Liver (tissue), 9 donors: ENCODE results near the gene ACTRT2. TPM values are rescaled to one million over a fixed set of nuclear protein-coding genes. Genes with fewer than 3 reads are reported as not detected.

Experiments used
- DNase-seq: peaks from one replicate; pipeline ENCODE4 v3.0.0-alpha.2; 2017; ENCODE audit warnings: low spot score
- H3K27ac ChIP-seq, 2 donors: one replicate each; pipeline ENCODE4 v1.7.0; 2013; ENCODE audit warnings: inconsistent platforms in 2 of 2, low read length in 2 of 2, control low read depth in 1 of 2, low read depth in 1 of 2, mild to moderate bottlenecking in 1 of 2
- H3K27me3 ChIP-seq, 4 donors: one replicate each; pipeline versions ENCODE4 v1.6.1 to v1.7.0; 2013; ENCODE audit warnings: low read length in 3 of 4, inconsistent platforms in 1 of 4, mild to moderate bottlenecking in 1 of 4, moderate library complexity in 1 of 4; ENCODE audit not compliant: control insufficient read depth in 4 of 4, insufficient read depth in 4 of 4
- H3K36me3 ChIP-seq, 4 donors: one replicate each; pipeline versions ENCODE4 v1.6.1 to v1.7.0; 2013; ENCODE audit warnings: low read length in 3 of 4, mild to moderate bottlenecking in 3 of 4, low read depth in 1 of 4, moderate library complexity in 1 of 4; ENCODE audit not compliant: control insufficient read depth in 4 of 4, insufficient read depth in 3 of 4
- H3K4me1 ChIP-seq, 4 donors: one replicate each; pipeline versions ENCODE4 v1.6.1 to v1.7.0; 2013; ENCODE audit warnings: low read length in 3 of 4, mild to moderate bottlenecking in 3 of 4, moderate library complexity in 1 of 4; ENCODE audit not compliant: control insufficient read depth in 4 of 4, insufficient read depth in 4 of 4
- H3K4me3 ChIP-seq, 3 donors: one replicate each; pipeline versions ENCODE4 v1.6.1 to v1.7.0; 2013; ENCODE audit warnings: low read length in 3 of 3, control low read depth in 1 of 3, low read depth in 1 of 3, mild to moderate bottlenecking in 1 of 3
- H3K9ac ChIP-seq, 2 donors: one replicate each; pipeline ENCODE4 v1.7.0; 2013; ENCODE audit warnings: low read length in 2 of 2, mild to moderate bottlenecking in 2 of 2, moderate library complexity in 2 of 2, control low read depth in 1 of 2, low read depth in 1 of 2
- H3K9me3 ChIP-seq, 4 donors: one replicate each; pipeline versions ENCODE4 v1.6.1 to v1.7.0; 2013; ENCODE audit warnings: low read length in 3 of 4; ENCODE audit not compliant: control insufficient read depth in 4 of 4
- EGR1 ChIP-seq, 2 donors: IDR thresholded peaks; 2 replicates each; pipeline ENCODE4 v1.6.1; 2016 to 2018; ENCODE audit warnings: antibody characterized with exemption in 2 of 2, low read depth in 2 of 2
- FOXA1 ChIP-seq: IDR thresholded peaks from 2 replicates; pipeline ENCODE4 v1.6.1; 2016; ENCODE audit warnings: antibody characterized with exemption
- FOXA2 ChIP-seq: IDR thresholded peaks from 2 replicates; pipeline ENCODE4 v1.6.1; 2016; ENCODE audit warnings: antibody characterized with exemption
- GABPA ChIP-seq, 2 donors: IDR thresholded peaks in 1 of 2; conservative IDR thresholded peaks in 1 of 2; 2 replicates each; pipeline ENCODE4 v1.6.1; 2016; ENCODE audit warnings: antibody characterized with exemption in 2 of 2, mild to moderate bottlenecking in 1 of 2, moderate library complexity in 1 of 2
- HNF4A ChIP-seq, 2 donors: conservative IDR thresholded peaks; 2 replicates each; pipeline ENCODE4 v1.6.1; 2016; ENCODE audit warnings: antibody characterized with exemption in 2 of 2, mild to moderate bottlenecking in 2 of 2
- HNF4G ChIP-seq: IDR thresholded peaks from 2 replicates; pipeline ENCODE4 v1.6.1; 2016; ENCODE audit warnings: antibody characterized with exemption
- JUND ChIP-seq, 2 donors: IDR thresholded peaks; 2 replicates each; pipeline ENCODE4 v1.6.1; 2016; ENCODE audit warnings: antibody characterized with exemption in 2 of 2
- NR2F2 ChIP-seq: IDR thresholded peaks from 2 replicates; pipeline ENCODE4 v1.6.1; 2016; ENCODE audit warnings: antibody characterized with exemption
- RAD21 ChIP-seq, 2 donors: IDR thresholded peaks; 2 replicates each; pipeline ENCODE4 v1.6.1; 2016; ENCODE audit warnings: antibody characterized with exemption in 2 of 2, mild to moderate bottlenecking in 2 of 2
- RXRA ChIP-seq, 2 donors: IDR thresholded peaks; 2 replicates each; pipeline ENCODE4 v1.6.1; 2017 to 2018; ENCODE audit warnings: antibody characterized with exemption in 2 of 2, mild to moderate bottlenecking in 1 of 2
- SP1 ChIP-seq: IDR thresholded peaks from 2 replicates; pipeline ENCODE4 v1.6.1; 2018; ENCODE audit warnings: antibody characterized with exemption, mild to moderate bottlenecking
- TAF1 ChIP-seq: conservative IDR thresholded peaks from 2 replicates; pipeline ENCODE4 v1.6.1; 2016; ENCODE audit warnings: antibody characterized with exemption, mild to moderate bottlenecking
- YY1 ChIP-seq: IDR thresholded peaks from 2 replicates; pipeline ENCODE4 v1.6.1; 2016; ENCODE audit warnings: antibody characterized with exemption, mild to moderate bottlenecking
- WGBS: extraction: QIAGEN DNeasy Blood & Tissue Kit; methylation state at CpG from one replicate; pipeline ENCODE4 v1.1.7; 2013; 5-methylcytosine and 5-hydroxymethylcytosine counted together
- polyA plus RNA-seq, 2 donors: library from polyadenylated mRNA; stranded (reverse) in 1 of 2; unstranded in 1 of 2; fragments of 200-250 nt in 1 of 2; fragments of >200 nt in 1 of 2; fragmentation: Nextera tagmentation in 1 of 2; extraction: Ambion mirVana in 1 of 2; gene quantifications; one replicate each; pipeline versions ENCODE4 v1.2.1 to v1.2.3, GENCODE V29; 2013 to 2015
- total RNA-seq, 2 donors: library from RNA; depleted of rRNA; stranded (reverse); fragments of >200 nt; gene quantifications; one replicate each; pipeline ENCODE4 v1.2.3, GENCODE V29; 2014
- TF ChIP-seq, protein P1 (sequence below): IDR thresholded peaks from 2 replicates; pipeline ENCODE4 v1.6.1; 2016; ENCODE audit warnings: antibody characterized with exemption
- TF ChIP-seq, protein P2 (sequence below): fragments of 150-350 bp; IDR thresholded peaks from 2 replicates; pipeline ENCODE4 v1.5.1; 2017; ENCODE audit warnings: improper control_type of control experiment, low read depth, low read length; ENCODE audit not compliant: missing input control
- TF ChIP-seq, protein P3 (sequence below): IDR thresholded peaks from 2 replicates; pipeline ENCODE4 v1.6.1; 2016; ENCODE audit warnings: antibody characterized with exemption
- TF ChIP-seq, protein P4 (sequence below): IDR thresholded peaks from 2 replicates; pipeline ENCODE4 v1.6.1; 2016; ENCODE audit warnings: antibody characterized with exemption, mild to moderate bottlenecking
- donor health status: healthy.
- donor health status: healthy.
- donor health status: healthy.
- donor health status: healthy.
- donor health status: healthy.

ACTRT2 gene
- total and polyA plus RNA-seq, 4 donors, result not detected

DNA sequence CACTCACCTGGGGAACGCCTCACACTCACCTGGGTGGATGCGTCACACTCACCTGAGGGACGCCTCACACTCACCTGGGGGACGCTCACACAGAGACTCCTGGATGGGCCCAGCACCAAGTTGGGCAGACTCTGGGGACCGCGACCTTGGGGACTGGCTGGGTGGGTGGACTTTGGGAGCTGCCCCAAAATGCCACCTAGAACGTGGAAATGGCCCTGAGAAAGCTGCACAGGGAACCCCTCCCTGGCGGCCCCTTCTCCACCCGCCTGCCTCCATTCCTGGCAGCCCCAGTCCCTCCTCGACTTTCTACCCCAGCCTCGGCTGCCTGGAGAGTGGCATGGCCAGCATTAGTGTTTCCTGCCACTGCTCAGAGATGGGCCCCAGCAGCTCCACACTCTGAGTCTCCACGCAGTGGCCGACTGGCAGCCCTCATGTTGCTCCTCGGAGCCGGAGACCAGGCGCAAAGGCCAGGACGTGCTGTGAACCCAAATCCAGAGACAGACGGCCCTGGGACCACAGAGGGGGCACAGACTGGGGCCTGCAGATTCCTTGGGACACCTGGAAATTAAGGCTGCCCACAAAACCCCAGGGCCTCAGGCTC, 46.5 kb upstream of the ACTRT2 start:
- WGBS, result 76% methylated on average over 18 of the region's 18 CpGs
- Histone ChIP-seq H3K9ac (no peak overlapping the region), H3K4me3 (no peak overlapping the region), H3K27ac (no peak overlapping the region), H3K27me3 (no peaks in the 10 kb centered on the region), H3K36me3 (no peaks in the 10 kb centered on the region), H3K4me1 (no peaks in the 10 kb centered on the region), H3K9me3 (no peaks in the 10 kb centered on the region)
- DNase-seq, result no peak
- TF ChIP-seq FOXA2 (no peak), JUND (IDR thresholded peaks at IDR 0.05) (no peak), FOXA1 (no peak), HNF4G (no peak), GABPA (IDR thresholded peaks at IDR 0.05 in 1 of 2, conservative IDR thresholded peaks at IDR 0.05 in 1 of 2) (no peak), HNF4A (conservative IDR thresholded peaks at IDR 0.05) (no peak), NR2F2 (no peak)
- TF ChIP-seq, protein P1, sequence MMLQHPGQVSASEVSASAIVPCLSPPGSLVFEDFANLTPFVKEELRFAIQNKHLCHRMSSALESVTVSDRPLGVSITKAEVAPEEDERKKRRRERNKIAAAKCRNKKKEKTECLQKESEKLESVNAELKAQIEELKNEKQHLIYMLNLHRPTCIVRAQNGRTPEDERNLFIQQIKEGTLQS, result no peak

DNA sequence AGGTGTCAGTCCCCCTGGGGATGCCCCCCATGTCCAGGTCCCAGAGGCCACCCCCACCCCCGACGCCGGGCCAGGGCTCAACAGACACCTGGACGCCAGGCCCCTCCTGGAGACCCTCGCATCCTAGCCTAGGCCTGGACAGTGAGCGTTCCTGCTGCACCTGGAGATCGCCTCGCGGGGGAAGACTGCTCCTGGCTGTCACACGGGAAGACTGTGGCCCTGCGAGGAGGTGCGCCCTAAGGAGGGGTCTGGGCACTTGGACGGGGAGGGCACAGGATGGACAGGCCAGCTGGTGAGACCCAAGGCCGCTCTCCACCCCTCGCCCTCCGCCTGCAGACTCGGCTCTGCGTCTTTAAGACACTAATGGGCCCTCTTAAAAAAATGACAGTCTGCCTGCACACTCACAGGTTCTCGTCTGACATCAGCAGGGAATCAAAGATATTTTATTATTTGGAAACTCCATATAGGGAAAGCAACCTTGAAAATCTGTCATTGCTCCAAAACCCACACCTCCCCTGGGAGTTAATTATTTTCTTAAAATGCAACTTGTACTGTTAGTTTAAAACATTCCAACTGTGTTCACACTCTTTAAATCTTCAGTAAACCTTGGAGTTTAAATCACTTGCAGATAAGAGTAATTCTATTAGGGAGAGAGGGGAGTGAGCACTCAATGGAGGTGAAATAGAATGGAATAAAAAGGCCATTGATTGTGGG, 45.6 kb upstream of the ACTRT2 start:
- 67% methylated on average over 19 of the region's 19 CpGs for WGBS
- no peak for DNase-seq
- TF ChIP-seq TAF1 (no peak), HNF4G (no peak), GABPA (IDR thresholded peaks at IDR 0.05 in 1 of 2, conservative IDR thresholded peaks at IDR 0.05 in 1 of 2) (no peak), JUND (IDR thresholded peaks at IDR 0.05) (no peak), YY1 (no peak), HNF4A (conservative IDR thresholded peaks at IDR 0.05) (no peak), RXRA (IDR thresholded peaks at IDR 0.05) (no peak), FOXA2 (no peak)
- TF ChIP-seq, protein P1, result no peak
- TF ChIP-seq, protein P2, sequence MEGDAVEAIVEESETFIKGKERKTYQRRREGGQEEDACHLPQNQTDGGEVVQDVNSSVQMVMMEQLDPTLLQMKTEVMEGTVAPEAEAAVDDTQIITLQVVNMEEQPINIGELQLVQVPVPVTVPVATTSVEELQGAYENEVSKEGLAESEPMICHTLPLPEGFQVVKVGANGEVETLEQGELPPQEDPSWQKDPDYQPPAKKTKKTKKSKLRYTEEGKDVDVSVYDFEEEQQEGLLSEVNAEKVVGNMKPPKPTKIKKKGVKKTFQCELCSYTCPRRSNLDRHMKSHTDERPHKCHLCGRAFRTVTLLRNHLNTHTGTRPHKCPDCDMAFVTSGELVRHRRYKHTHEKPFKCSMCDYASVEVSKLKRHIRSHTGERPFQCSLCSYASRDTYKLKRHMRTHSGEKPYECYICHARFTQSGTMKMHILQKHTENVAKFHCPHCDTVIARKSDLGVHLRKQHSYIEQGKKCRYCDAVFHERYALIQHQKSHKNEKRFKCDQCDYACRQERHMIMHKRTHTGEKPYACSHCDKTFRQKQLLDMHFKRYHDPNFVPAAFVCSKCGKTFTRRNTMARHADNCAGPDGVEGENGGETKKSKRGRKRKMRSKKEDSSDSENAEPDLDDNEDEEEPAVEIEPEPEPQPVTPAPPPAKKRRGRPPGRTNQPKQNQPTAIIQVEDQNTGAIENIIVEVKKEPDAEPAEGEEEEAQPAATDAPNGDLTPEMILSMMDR, result no peak
- TF ChIP-seq, protein P3, sequence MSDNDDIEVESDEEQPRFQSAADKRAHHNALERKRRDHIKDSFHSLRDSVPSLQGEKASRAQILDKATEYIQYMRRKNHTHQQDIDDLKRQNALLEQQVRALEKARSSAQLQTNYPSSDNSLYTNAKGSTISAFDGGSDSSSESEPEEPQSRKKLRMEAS, result no peak

DNA sequence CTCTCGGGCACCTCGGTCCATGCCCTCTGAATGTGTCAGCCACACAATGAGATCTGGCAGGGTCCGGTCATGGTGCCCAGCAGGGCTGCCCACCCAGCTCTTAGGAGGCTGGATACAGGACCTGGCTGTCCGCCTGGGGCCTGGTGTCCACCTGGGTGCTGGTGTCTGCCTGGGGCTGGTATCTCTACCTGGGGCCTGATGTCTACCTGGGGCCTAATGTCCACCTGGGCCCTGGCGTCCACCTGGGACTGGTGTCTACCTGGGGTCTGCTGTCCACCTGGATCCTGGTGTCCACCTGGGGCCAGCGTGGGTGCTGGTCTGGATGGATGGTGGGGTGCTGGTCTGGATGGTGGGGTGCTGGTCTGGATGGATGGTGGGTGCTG, 45.1 kb upstream of the ACTRT2 start:
- no peaks in the 10 kb centered on the region for H3K4me1 ChIP-seq
- no peaks in the 10 kb centered on the region for H3K9me3 ChIP-seq
- no peak for DNase-seq
- 74% methylated on average over 6 of the region's 6 CpGs for WGBS
- H3K4me3 ChIP-seq, result no peak overlapping the region
- no peak overlapping the region for H3K9ac ChIP-seq
- no peaks in the 10 kb centered on the region for H3K27me3 ChIP-seq
- no peak overlapping the region for H3K27ac ChIP-seq
- H3K36me3 ChIP-seq, result no peaks in the 10 kb centered on the region
- TF ChIP-seq SP1 (no peak), HNF4A (conservative IDR thresholded peaks at IDR 0.05) (no peak), FOXA1 (no peak), RAD21 (IDR thresholded peaks at IDR 0.05) (no peak), RXRA (IDR thresholded peaks at IDR 0.05) (no peak), NR2F2 (no peak), JUND (IDR thresholded peaks at IDR 0.05) (no peak), HNF4G (no peak), GABPA (IDR thresholded peaks at IDR 0.05 in 1 of 2, conservative IDR thresholded peaks at IDR 0.05 in 1 of 2) (no peak), TAF1 (no peak), EGR1 (IDR thresholded peaks at IDR 0.05; ENCODE audit: low read depth in 2 of 2) (no peak), YY1 (no peak), FOXA2 (no peak)
- TF ChIP-seq, protein P3, result no peak
- TF ChIP-seq, protein P4, sequence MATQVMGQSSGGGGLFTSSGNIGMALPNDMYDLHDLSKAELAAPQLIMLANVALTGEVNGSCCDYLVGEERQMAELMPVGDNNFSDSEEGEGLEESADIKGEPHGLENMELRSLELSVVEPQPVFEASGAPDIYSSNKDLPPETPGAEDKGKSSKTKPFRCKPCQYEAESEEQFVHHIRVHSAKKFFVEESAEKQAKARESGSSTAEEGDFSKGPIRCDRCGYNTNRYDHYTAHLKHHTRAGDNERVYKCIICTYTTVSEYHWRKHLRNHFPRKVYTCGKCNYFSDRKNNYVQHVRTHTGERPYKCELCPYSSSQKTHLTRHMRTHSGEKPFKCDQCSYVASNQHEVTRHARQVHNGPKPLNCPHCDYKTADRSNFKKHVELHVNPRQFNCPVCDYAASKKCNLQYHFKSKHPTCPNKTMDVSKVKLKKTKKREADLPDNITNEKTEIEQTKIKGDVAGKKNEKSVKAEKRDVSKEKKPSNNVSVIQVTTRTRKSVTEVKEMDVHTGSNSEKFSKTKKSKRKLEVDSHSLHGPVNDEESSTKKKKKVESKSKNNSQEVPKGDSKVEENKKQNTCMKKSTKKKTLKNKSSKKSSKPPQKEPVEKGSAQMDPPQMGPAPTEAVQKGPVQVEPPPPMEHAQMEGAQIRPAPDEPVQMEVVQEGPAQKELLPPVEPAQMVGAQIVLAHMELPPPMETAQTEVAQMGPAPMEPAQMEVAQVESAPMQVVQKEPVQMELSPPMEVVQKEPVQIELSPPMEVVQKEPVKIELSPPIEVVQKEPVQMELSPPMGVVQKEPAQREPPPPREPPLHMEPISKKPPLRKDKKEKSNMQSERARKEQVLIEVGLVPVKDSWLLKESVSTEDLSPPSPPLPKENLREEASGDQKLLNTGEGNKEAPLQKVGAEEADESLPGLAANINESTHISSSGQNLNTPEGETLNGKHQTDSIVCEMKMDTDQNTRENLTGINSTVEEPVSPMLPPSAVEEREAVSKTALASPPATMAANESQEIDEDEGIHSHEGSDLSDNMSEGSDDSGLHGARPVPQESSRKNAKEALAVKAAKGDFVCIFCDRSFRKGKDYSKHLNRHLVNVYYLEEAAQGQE, result no peak
- TF ChIP-seq, protein P1, result no peak

More for the DNA sequence above, 45.6 kb upstream of the ACTRT2 start:
- no peaks in the 10 kb centered on the region for H3K9me3 ChIP-seq
- H3K27me3 ChIP-seq, result no peaks in the 10 kb centered on the region
- H3K4me3 ChIP-seq, result no peak overlapping the region
- no peaks in the 10 kb centered on the region for H3K36me3 ChIP-seq
- no peak overlapping the region for H3K27ac ChIP-seq
- no peaks in the 10 kb centered on the region for H3K4me1 ChIP-seq
- no peak overlapping the region for H3K9ac ChIP-seq
